ENCODE data around the gene IFRD1.
"Not testable (repeated sequence)": the region's sequence is repeated elsewhere in the genome, so short reads cannot be mapped to it uniquely, and the experiment has no call there.

The IFRD1 gene

GRCh38 chr7:112492186-112492585 lies 41.9 kb downstream of the IFRD1 start:
- no peak for DNase-seq

GRCh38 chr7:112494656-112495055 lies 44.4 kb downstream of the IFRD1 start:
- no peak for DNase-seq

- no peak for DNase-seq
These were observed 45.0 kb downstream of the IFRD1 start for GRCh38 chr7:112495156-112495788.

GRCh38 chr7:112495810-112496462 lies 45.7 kb downstream of the IFRD1 start:
- no peak for DNase-seq

GRCh38 chr7:112497481-112497880 lies 47.2 kb downstream of the IFRD1 start:
- no peak for DNase-seq

- no peak for DNase-seq
These were observed 50.4 kb downstream of the IFRD1 start for GRCh38 chr7:112500619-112501018.

GRCh38 chr7:112501801-112502503 lies 51.7 kb downstream of the IFRD1 start:
- no peak for DNase-seq

GRCh38 chr7:112502700-112503099 lies 52.4 kb downstream of the IFRD1 start:
- no peak for DNase-seq

- no peak for DNase-seq
These were observed 53.2 kb downstream of the IFRD1 start for GRCh38 chr7:112503361-112503972.

- DNase-seq = no peak
These were observed 53.9 kb downstream of the IFRD1 start for GRCh38 chr7:112504093-112504695.

- DNase-seq = no peak
These were observed 55.2 kb downstream of the IFRD1 start for GRCh38 chr7:112505495-112505894.

- DNase-seq = no peak
These were observed 58.1 kb downstream of the IFRD1 start for GRCh38 chr7:112508404-112508803.

GRCh38 chr7:112509402-112509801 lies 59.1 kb downstream of the IFRD1 start:
- no peak for DNase-seq

GRCh38 chr7:112510001-112510742 lies 59.9 kb downstream of the IFRD1 start:
- DNase-seq = no peak

- DNase-seq = no peak
These were observed 60.5 kb downstream of the IFRD1 start for GRCh38 chr7:112510743-112511110.

- DNase-seq = no peak
These were observed 61.4 kb downstream of the IFRD1 start for GRCh38 chr7:112511451-112512202.

GRCh38 chr7:112512451-112513210 lies 62.4 kb downstream of the IFRD1 start:
- no peak for DNase-seq

GRCh38 chr7:112515989-112516388 lies 65.7 kb downstream of the IFRD1 start:
- no peak for DNase-seq

- DNase-seq = not testable (repeated sequence)
These were observed 66.2 kb downstream of the IFRD1 start for GRCh38 chr7:112516418-112516817.

GRCh38 chr7:112517487-112517886 lies 67.2 kb downstream of the IFRD1 start:
- no peak for DNase-seq

GRCh38 chr7:112520787-112521186 lies 70.5 kb downstream of the IFRD1 start:
- DNase-seq = no peak

All from activated CD4-positive, alpha-beta T cell treated with anti-CD3 and anti-CD28 coated beads for 1 hour (primary cell).